H7 (cell line): ENCODE results near the gene EMILIN2. TPM values are rescaled to one million over a fixed set of nuclear protein-coding genes. Genes with fewer than 3 reads are reported as not detected.
A peak's percentile ranks its signal among the peaks of the same experiment; 100 is the strongest.

Source experiments
- DNase-seq: peaks from one replicate; pipeline ENCODE4 v3.0.0; 2012
- H3K27me3 ChIP-seq: 2 replicates; pipeline ENCODE4 v1.6.0; 2011; ENCODE audit warnings: mild to moderate bottlenecking, low read length; ENCODE audit not compliant: control insufficient read depth, insufficient read depth
- H3K36me3 ChIP-seq: replicated peaks from 2 replicates; pipeline ENCODE4 v1.5.1; 2011; ENCODE audit warnings: low read length; ENCODE audit not compliant: control insufficient read depth, insufficient read depth
- H3K4me3 ChIP-seq: 2 replicates; pipeline ENCODE4 v1.5.1; 2011; ENCODE audit warnings: low read depth, mild to moderate bottlenecking, control low read depth, low read length, moderate library complexity; ENCODE audit not compliant: insufficient read depth
- total RNA-seq: library from RNA; depleted of rRNA; stranded (reverse); fragments of >200 nt; shearing (Covaris generic); gene quantifications from 2 replicates; pipeline ENCODE4 v1.2.3, GENCODE V29; 2014

The EMILIN2 gene
- total RNA-seq, 1 experiment from 2014 or later = 15.2 TPM

DNA sequence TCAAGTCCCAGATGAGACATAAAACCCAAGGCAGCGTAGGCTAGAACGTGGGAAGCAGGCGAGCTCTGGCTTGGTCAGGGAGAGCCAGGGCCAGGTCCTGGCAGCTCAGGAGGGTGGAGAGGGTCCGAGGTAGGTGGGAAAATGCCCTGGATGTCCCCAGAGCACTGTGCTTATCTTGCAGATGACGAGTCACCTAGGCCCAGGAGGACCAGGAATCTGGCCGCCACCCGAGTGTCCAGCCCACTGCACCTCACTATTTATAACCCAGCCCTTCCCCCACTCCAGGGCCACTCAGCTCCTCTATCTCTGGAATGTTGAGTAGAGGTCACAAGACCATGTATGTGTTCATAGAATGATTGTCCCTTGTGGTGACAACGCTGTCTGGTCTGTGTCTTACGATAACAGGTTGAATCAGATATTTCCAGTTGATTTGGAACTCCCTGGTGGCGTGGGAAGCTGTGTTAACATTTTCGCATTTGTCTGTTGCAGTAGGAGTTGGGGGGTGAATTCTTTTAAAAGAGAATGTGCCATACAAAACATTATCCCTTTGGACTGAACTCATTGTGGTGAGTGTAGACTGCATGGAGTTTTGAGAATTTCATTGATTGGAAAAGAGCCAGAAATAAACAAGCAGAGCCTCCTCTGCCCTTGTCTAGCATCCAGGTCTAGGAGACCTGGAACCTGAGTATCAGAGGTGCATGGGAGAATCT lies 47.5 kb downstream of the EMILIN2 start:
- Histone ChIP-seq H3K36me3 (no peaks in the 10 kb centered on the region), H3K27me3 (no peaks in the 10 kb centered on the region), H3K4me3 (no peak overlapping the region)
- no peak for DNase-seq

DNA sequence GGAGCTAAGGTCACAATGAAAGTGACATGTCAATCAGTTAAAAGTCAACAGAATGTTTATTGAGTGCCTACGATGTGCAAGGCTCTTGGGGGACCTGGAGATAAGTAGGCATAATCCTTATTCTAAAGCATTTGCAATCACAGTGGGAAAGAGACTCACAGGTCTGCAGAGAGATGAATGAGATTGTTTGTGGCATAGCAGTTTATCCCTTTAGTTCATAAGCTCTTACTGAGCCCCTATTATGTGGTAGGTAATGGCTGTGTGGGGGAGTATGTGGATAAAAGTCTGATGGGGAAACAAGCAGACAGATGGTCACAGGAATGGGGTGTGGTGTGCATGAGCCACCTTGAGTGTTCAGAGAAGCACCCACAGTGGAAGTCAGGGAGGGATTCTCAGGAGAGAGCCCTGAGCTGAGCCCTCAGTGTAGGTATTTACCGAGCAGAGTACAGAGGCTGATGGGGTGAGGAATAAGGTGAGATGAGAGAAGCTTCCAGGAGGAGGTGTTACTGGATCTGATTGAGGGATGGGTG lies 48.1 kb downstream of the EMILIN2 start:
- H3K27me3 ChIP-seq = no peaks in the 10 kb centered on the region
- DNase-seq = no peak
- no peak overlapping the region for H3K4me3 ChIP-seq
- no peaks in the 10 kb centered on the region for H3K36me3 ChIP-seq

DNA sequence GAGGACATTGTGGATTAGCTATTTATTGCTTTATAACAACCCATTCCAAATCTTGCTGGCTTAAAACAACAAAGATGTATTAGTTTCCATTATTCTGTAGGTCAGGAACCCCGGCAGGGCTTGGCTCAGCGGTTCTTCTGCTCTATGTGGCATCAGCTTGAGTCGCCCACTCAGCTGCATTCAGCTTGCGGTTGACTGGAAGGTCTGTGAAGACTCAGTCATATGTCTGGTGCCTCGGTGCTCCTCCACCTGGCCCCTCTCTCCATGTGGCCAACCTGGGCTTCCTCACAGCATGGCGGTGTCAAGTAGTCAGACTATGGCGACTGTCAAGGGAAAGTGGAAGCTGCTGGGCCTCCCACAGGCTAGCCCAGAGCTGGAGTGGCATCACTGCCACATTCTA lies 48.6 kb downstream of the EMILIN2 start:
- no peaks in the 10 kb centered on the region for H3K27me3 ChIP-seq
- H3K4me3 ChIP-seq = no peak overlapping the region
- DNase-seq = no peak
- no peaks in the 10 kb centered on the region for H3K36me3 ChIP-seq

DNA sequence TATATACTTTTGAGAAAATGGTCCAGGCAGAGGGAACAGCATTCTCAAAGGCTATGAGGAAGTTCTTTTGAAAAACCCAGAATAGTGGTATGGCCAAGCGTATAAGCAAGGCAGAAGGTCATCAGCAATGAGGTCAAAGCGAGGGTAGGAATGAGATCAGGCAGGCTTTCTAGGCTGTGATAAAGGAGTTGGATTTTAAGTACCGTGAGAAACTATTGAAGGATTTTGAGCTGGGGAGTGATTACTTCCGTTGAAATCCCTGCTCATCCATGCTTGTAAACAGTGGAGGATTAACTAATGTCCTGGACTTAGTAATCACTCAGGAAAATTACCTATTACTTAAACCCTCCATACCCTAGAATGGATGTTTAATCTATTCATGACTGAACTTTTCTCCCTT lies 50.2 kb downstream of the EMILIN2 start:
- H3K4me3 ChIP-seq = no peak overlapping the region
- H3K36me3 ChIP-seq = no peaks in the 10 kb centered on the region
- H3K27me3 ChIP-seq = no peaks in the 10 kb centered on the region

DNA sequence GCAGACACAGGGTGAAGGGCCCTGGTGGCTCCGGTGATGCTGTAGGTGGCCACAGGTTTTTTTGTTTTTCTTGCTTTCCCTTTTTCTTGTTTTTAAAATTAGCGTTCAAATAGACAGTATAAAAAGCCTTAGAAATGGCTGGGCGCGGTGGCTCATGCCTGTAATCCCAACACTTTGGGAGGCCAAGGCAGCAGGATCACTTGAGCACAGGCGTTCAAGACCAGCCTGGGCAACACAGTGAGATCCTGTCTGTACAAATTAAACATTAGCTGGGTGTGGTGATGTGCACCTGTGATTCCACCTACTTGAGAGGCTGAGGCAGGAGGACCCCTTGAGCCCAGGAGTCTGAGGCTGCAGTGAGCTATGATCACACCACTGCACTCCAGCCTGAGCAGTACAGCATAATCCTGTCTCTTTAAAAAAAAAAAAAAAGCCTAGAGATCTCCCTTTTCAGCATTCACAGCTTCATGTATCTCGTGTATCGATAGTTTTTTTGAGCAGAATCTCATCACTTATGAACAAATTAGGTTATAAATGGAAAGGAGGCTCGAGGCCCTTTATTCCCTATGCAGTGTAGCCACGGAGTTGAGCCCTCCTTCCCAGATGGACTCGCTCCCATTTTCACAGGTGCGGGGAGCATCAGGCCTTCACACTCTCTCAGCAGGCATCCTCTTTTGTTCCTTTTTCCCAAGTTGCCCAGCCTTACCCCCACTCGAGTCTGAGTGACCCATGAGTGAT lies 50.8 kb downstream of the EMILIN2 start:
- H3K4me3 ChIP-seq = no peak overlapping the region
- DNase-seq = no peak
- H3K36me3 ChIP-seq = no peaks in the 10 kb centered on the region
- H3K27me3 ChIP-seq = no peaks in the 10 kb centered on the region

More for the DNA sequence above, 50.2 kb downstream of the EMILIN2 start:
- DNase-seq = no peak

DNA sequence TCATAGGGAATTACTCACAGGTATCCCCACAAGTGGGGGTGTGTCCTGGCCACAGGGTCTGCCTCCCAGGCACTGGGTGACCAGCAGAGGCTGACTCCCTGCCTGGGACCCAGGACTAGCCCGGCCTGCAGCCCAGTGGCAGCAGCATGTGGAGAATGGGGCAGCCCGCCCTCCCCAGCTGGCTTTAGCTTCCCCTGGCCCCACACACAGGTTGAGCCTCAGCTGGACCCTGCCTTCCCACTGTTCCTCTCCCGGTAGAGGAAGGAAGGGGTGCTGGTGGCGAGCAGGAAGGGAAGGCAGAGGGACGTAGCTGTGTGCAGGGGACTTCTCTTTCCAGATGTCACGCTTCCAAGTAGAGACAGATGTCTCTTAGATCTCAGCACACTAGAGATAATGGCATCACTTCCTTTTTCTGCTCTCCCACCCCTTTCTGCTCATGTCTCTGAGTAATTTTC lies 51.4 kb downstream of the EMILIN2 start:
- Histone ChIP-seq H3K4me3 (no peak overlapping the region), H3K36me3 (no peaks in the 10 kb centered on the region), H3K27me3 (no peaks in the 10 kb centered on the region)
- peak; percentile 58 for DNase-seq

DNA sequence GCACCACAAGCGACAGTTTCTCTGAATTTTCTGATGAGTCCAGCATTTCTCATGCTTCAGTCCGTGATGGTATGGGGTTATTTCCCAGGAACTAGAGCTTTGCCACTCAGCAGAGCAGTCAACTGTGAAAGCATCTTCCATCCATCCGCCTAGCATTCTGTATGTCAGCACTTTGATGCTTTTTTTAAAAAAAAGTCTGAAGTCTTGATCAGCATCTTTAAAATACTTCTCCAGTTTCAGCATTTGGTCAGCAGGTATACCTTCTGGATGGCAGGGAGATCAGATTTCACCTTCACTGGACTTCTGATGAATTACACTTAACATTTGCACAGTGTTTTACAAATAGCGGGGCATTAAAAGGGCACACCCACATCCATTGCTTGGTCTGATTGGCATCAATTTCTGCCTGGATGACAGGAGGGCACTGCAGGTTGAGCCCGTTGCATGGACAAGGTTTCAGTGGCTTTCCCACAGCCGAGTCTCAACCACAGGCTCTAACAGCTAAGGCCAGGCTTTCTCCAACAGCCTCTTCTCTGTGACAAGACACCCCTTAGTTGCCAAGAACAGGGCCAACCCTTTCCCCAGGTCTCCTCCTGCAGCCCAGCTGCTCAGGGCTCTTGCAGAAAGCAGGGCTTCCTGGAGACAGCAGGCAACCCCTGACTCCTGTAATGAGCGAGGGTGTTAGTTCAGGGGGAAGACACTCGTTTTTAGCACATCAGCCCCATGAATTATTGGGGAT lies 54.0 kb downstream of the EMILIN2 start:
- Histone ChIP-seq H3K4me3 (no peak overlapping the region), H3K36me3 (no peaks in the 10 kb centered on the region), H3K27me3 (no peaks in the 10 kb centered on the region)
- DNase-seq = no peak

DNA sequence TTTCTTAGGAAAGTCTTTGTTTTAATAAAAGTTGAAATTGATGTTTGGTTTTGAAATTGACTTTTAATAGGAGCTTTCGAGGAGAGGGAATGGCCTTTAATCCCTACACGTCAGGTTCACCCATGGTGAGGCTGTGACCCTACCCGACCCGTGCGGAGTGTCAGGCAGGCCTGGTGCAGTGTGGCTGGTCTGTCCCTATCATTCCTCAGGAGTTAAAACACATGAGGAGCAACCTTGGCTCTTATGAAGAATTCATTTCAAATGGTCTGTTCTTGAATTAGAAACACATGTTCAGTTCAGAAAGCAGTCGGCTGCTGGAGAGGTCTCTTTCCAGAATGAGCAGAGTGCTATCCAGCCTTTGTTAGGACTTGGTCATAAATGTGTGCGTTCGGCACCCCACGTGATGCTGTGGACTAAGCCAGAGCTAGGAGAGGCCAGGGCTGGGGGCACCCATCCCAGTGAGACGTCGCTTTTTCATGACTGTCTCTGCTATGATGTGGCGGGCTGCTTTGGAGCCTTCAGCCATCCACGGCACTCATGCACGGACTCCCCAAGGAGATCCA lies 54.7 kb downstream of the EMILIN2 start:
- Histone ChIP-seq H3K27me3 (no peaks in the 10 kb centered on the region), H3K36me3 (no peaks in the 10 kb centered on the region), H3K4me3 (no peak overlapping the region)
- DNase-seq = no peak

DNA sequence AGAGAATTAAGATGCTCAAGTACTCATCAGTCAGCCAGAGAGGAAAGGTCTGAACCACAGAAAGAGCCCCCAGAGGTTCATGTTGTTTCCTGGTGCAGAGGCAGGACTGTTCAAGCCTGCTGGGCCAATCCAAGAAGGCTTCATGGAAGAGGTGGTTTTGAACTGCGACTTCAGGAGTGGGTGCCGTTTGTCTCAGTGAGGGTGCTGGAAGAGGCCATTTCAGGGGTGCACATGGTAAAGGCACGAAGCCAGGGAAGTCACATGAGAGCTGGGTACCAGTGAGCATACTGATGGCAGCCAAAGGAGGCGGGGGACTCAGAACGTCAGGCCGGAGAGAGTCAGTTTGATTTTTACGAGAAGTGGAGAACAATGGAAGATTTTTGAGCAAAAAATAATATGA lies 55.5 kb downstream of the EMILIN2 start:
- Histone ChIP-seq H3K4me3 (no peak overlapping the region), H3K36me3 (no peaks in the 10 kb centered on the region), H3K27me3 (no peaks in the 10 kb centered on the region)
- no peak for DNase-seq

DNA sequence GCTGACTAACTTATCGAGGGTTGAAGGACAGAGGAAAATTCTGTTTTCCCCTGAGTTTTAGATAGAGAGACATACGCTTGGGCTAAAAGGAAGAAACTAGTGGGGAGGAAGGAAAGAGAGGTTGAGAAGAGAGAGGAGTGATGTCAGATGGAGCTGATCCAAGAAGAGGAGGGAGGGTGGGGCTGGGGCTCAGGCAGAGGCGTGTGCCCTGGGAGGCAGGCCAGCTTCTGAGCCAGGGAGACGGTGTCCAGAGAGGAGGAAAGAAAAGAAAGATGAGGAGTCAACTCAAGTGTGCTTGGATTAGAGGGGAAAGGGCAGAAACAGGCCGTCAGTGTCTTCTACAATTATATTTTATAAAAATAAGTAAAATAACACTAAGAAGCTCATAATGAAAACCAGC lies 56.2 kb downstream of the EMILIN2 start:
- no peak for DNase-seq
- no peaks in the 10 kb centered on the region for H3K27me3 ChIP-seq
- no peaks in the 10 kb centered on the region for H3K36me3 ChIP-seq

DNA sequence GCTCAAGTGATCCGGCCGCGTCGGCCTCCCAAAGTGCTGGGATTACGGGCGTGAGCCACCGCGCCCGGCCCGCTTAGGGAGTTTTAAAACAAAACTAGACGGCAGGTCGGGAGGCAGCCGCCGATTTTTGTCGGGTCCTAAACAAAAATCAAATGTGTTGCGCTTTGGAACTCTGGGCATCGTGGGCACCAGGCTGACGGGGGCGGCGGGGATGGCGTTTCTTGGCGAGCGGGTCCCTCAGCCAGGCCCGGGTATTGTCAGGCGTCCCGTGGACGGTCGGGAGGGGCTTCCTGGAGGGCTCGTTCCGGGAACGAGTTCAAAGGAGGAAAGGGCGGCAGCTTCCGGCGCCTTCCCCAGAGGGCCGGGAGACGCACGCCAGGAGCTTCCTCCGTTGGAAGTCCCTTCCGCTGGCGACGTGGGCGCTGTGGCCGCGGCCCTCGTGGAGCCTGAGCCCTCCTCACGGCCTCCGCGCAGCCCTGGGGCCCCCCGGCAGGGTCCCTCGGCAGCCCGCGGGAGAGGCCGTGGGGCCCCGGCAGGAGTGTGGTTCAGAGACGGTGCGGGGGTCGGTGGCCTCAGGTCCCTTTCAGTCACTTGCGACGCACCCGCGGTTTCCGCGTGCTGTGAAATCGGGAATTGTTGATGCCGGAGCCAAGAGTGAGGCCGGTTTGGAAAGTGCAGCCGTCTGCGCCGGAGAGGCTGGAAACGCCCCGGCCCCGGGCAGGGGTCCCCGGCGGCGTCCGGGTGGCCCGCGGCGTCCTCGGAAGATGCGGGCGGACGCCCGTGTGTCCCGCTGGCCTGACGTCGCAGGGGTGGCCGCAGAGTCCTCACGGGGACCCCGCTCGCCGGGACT lies 59.3 kb downstream of the EMILIN2 start:
- peak overlapping the region; percentile 79 for H3K4me3 ChIP-seq
- peaks cover 2% of the 10 kb centered on the region for H3K36me3 ChIP-seq
- H3K27me3 ChIP-seq = no peaks in the 10 kb centered on the region
- peak; percentile 88 for DNase-seq

More for the DNA sequence above, 56.2 kb downstream of the EMILIN2 start:
- no peak overlapping the region for H3K4me3 ChIP-seq

DNA sequence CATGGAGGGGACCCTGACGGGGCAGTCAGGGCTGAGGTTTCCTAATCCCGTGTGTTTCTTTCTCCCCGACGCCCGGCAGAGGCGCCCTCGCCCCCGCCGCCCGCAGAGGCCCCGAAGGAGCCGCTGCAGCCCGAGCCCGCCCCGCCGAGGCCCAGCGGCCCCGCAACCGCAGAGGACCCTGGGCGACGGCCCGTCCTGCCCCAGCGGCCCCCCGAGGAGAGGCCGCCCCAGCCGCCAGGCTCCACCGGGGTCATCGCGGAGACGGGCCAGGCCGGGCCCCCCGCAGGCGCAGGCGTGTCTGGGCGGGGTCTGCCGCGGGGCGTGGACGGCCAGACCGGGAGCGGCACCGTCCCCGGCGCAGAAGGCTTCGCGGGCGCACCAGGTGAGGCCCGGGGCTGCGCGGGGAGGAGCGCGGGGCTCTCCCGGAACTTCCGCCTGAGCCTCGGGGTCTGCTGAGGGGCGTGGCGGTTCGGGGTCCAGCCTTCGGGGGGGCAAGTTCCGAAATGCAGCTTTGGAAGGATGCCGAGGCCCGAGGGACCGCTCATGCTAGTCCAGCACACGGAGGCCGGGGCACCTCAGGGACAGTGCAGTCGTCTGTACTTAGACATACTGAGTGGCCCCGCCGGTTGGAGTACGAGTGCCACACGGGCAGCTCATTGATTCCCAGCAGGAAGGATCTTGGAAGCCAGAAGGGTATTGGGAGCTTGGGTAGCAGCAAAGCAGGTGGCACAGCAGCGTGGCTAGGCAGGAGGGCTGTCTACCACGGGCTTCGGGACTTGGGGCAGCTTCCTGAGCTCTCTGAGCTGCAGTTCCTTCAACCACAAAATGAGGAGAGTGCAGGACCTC lies 60.1 kb downstream of the EMILIN2 start:
- peak; percentile 93 for DNase-seq
- H3K27me3 ChIP-seq = no peaks in the 10 kb centered on the region

DNA sequence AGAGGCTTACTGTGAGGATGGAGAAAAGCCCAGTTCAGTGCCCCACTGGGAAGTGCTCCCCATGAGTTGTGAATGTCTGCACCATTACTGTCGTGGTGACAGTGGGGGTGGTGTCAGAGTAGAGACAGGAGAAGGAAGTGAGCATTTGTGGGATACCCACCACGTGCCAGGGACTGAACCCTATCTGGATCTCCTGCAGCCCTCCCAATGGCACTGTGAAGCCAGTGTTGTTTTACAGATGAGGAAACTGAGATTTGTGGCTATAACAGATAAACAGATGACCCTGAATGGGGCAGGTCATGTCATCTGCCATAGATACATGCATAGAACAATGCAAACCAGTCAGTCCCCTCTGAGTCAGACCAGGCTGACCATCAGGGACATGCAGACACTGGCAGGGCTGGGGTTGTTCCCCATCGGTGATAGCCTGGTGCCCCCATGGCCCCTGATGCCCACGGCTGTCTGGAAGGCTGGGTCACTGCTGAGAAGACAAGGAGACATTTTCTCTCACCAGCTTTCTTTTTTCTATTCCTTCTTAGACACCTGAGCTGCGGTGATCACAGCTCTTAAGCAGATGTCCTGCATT lies 60.8 kb downstream of the EMILIN2 start:
- no peak for DNase-seq
- no peaks in the 10 kb centered on the region for H3K27me3 ChIP-seq
- peaks cover 2% of the 10 kb centered on the region for H3K36me3 ChIP-seq
- peak overlapping the region; percentile 79; the same call in 1 of the 2 replicates for H3K4me3 ChIP-seq

More for the DNA sequence above, 60.1 kb downstream of the EMILIN2 start:
- Histone ChIP-seq H3K4me3 (peak overlapping the region; percentile 79), H3K36me3 (peaks cover 2% of the 10 kb centered on the region)
